ENCODE measurements around the gene LAYN.

LAYN gene

GRCh38 chr11:111540114-111540936 lies at the start of gene LAYN:
LAYN (plus strand) TSS chr11:111540720; CDS start chr11:111540844, 124 bp downstream.
- peak; percentile 56 for DNase-seq

- DNase-seq, result no peak
Observed at GRCh38 chr11:111494040-111494439, 46.5 kb upstream of the LAYN start.

- DNase-seq, result no peak
Observed at GRCh38 chr11:111499483-111499882, 41.0 kb upstream of the LAYN start.

- DNase-seq, result no peak
Observed at GRCh38 chr11:111500481-111500880, 40.0 kb upstream of the LAYN start.

- DNase-seq, result peak; percentile 26
Observed at GRCh38 chr11:111502611-111503010, 37.9 kb upstream of the LAYN start.

GRCh38 chr11:111510311-111510710 lies 30.2 kb upstream of the LAYN start:
- DNase-seq, result peak; percentile 53

- DNase-seq, result peak; percentile 30
Observed at GRCh38 chr11:111512296-111513239, 28.0 kb upstream of the LAYN start, which contains the start of gene BTG4. BTG4 (minus strand) TSS chr11:111512386; CDS start chr11:111498776, 13,610 bp downstream.

- no peak for DNase-seq
Observed at GRCh38 chr11:111513240-111513605, 27.3 kb upstream of the LAYN start.

- DNase-seq, result no peak
Observed at GRCh38 chr11:111514216-111515031, 26.1 kb upstream of the LAYN start, which contains the start of gene HOATZ. HOATZ (plus strand) TSS chr11:111514778; CDS start chr11:111514785, 7 bp downstream.

- no peak for DNase-seq
Observed at GRCh38 chr11:111515591-111515990, 24.9 kb upstream of the LAYN start.

GRCh38 chr11:111518668-111519067 lies 21.9 kb upstream of the LAYN start:
- DNase-seq, result no peak

GRCh38 chr11:111520560-111520959 lies 20.0 kb upstream of the LAYN start:
- DNase-seq, result no peak

- no peak for DNase-seq
Observed at GRCh38 chr11:111521135-111521534, 19.4 kb upstream of the LAYN start.

GRCh38 chr11:111522426-111522825 lies 18.1 kb upstream of the LAYN start:
- no peak for DNase-seq

- DNase-seq, result no peak
Observed at GRCh38 chr11:111523343-111523742, 17.2 kb upstream of the LAYN start.

- DNase-seq, result no peak
Observed at GRCh38 chr11:111524056-111524455, 16.5 kb upstream of the LAYN start.

- DNase-seq, result no peak
Observed at GRCh38 chr11:111525456-111525855, 15.1 kb upstream of the LAYN start.

- no peak for DNase-seq
Observed at GRCh38 chr11:111526501-111526900, 14.0 kb upstream of the LAYN start.

GRCh38 chr11:111527279-111527678 lies 13.2 kb upstream of the LAYN start:
- no peak for DNase-seq

GRCh38 chr11:111528557-111528956 lies 12.0 kb upstream of the LAYN start:
- no peak for DNase-seq

- DNase-seq, result no peak
Observed at GRCh38 chr11:111530091-111530490, 10.4 kb upstream of the LAYN start.

- no peak for DNase-seq
Observed at GRCh38 chr11:111531136-111531535, 9.4 kb upstream of the LAYN start.
